Liver (tissue), 3 donors: Measurements from ENCODE around the gene MGAT4A.

ENCODE experiments used
- CTCF ChIP-seq: fragments of 150-350 bp; IDR thresholded peaks from 2 replicates; pipeline ENCODE4 v1.5.1; 2017; ENCODE audit warnings: improper control_type of control experiment, low read depth, low read length; ENCODE audit not compliant: missing input control
- JUND ChIP-seq, 2 donors: IDR thresholded peaks; 2 replicates each; pipeline ENCODE4 v1.6.1; 2016; ENCODE audit warnings: antibody characterized with exemption in 2 of 2
- MAX ChIP-seq: IDR thresholded peaks from 2 replicates; pipeline ENCODE4 v1.6.1; 2016; ENCODE audit warnings: antibody characterized with exemption
- SP1 ChIP-seq: IDR thresholded peaks from 2 replicates; pipeline ENCODE4 v1.6.1; 2018; ENCODE audit warnings: antibody characterized with exemption, mild to moderate bottlenecking
- YY1 ChIP-seq: IDR thresholded peaks from 2 replicates; pipeline ENCODE4 v1.6.1; 2016; ENCODE audit warnings: antibody characterized with exemption, mild to moderate bottlenecking
- ZBTB33 ChIP-seq: IDR thresholded peaks from 2 replicates; pipeline ENCODE4 v1.6.1; 2016; ENCODE audit warnings: antibody characterized with exemption
- donor health status: healthy.
- donor health status: healthy.

- TF ChIP-seq MAX (no peak), SP1 (no peak), ZBTB33 (no peak), CTCF (no peak), YY1 (no peak), JUND (IDR thresholded peaks at IDR 0.05) (no peak)
Observed at GRCh38 chr2:98614024-98614739, 116.8 kb downstream of the MGAT4A start.
